Activated T-helper 9 cell treated with anti-CD3 and anti-CD28 coated beads, Interleukin-2, amount 50 U/mL, for 16 hours (primary cell): Measurements from ENCODE around the gene LRRC71.

Experiments
- DNase-seq: peaks from one replicate; pipeline ENCODE4 v3.0.0-alpha.2; 2020; ENCODE audit warnings: low read depth

LRRC71 gene

GRCh38 chr1:156892190-156893047 is 28.0 kb upstream of the LRRC71 start:
- peak; percentile 75 for DNase-seq

GRCh38 chr1:156893048-156893953 is 27.1 kb upstream of the LRRC71 start, which contains the start of gene PEAR1:
PEAR1 (plus strand) TSS chr1:156893718; CDS start chr1:156903927, 10,209 bp downstream.
- DNase-seq: no peak

- DNase-seq: no peak
Observed at GRCh38 chr1:156894001-156894400, 26.4 kb upstream of the LRRC71 start.

- DNase-seq: no peak
Observed at GRCh38 chr1:156894711-156895454, 25.5 kb upstream of the LRRC71 start.

GRCh38 chr1:156895455-156895812 is 25.0 kb upstream of the LRRC71 start:
- no peak for DNase-seq

- no peak for DNase-seq
Observed at GRCh38 chr1:156895927-156896326, 24.5 kb upstream of the LRRC71 start.

DNA sequence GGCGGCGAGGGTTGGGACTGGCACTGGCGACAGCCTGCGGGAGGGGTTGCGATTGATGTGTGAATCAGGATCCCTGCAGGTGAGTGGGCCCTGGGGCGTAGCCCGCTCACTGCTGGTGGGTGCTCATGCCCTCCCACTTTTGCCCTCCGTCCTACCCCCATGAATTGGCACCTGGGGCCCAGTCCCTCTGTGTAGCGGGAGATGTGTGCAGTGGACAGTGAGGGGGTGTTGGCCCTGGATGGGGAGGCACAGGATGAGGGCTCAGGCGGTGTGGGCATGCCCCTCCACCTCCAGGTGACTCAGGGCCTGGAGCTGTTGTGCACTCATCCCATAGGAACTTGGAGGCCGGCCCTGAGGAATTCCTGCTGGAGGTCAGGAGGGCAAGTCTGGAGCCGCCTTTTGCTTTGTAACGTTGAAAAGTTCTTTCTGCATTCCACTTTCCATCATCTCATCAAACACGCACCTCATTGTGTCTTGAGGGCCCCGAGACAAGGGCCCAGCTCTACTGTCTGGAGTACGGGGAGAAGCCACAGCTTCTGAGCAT is 23.9 kb upstream of the LRRC71 start:
- no peak for DNase-seq

- no peak for DNase-seq
Observed at GRCh38 chr1:156897078-156897825, 23.2 kb upstream of the LRRC71 start.

DNA sequence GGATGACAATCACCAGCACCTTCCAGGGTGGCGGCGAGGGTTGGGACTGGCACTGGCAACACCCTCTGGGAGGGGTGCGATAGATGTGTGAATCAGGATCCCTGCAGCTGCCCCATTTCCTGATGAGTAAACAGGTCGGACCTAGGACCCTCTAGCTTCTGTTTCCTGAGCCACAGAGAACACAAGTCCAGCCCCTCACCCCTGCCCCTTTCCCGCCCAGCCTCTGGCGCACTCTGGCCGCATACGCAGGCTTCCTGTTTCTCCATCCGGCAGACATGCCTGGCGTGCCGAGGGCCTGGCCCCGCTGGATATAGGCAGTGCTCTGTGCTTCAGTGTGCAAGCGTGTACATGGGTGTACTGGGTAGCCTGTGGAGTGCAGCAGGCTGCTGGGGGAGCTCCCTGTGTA is 22.3 kb upstream of the LRRC71 start:
- DNase-seq: no peak

- DNase-seq: no peak
Observed at GRCh38 chr1:156898971-156899664, 21.3 kb upstream of the LRRC71 start.

DNA sequence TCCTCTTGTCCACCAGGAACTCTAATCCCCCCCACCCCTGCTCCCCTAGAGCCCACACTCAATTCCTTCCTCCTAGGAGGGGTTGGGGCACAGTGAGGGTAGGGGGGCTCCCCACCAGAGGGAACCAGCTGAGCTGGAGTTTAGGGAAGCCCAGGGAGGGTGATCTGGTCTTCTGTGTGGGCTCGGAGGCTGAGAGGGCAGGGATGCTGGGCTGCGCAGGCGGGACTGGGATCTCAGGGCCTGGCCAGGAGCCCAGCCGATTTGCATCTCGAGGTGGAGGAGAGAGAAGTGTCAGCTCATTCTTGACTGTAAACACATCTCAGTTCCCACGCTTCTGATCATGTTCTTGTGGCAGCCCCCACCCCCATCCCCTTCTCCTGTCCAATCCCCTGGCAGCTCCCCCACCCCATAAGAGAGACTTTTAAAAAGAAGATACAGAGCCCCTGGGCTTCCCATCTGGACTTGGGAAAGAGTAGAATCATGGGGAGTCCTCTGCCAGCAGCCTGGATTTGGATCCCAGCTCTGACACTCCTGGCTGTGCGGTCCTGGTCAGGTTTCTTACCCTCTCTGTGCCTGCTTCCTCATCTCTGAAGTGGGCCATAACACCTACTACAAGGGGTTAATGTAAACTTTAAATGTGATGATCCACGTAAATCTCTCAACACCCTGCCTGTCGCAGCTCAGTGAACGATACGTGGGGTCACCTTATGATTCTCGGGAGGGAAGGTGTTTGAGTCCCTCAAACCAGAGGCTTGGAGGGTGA is 20.3 kb upstream of the LRRC71 start:
- DNase-seq: no peak

GRCh38 chr1:156900896-156901589 is 19.4 kb upstream of the LRRC71 start:
- no peak for DNase-seq

DNA sequence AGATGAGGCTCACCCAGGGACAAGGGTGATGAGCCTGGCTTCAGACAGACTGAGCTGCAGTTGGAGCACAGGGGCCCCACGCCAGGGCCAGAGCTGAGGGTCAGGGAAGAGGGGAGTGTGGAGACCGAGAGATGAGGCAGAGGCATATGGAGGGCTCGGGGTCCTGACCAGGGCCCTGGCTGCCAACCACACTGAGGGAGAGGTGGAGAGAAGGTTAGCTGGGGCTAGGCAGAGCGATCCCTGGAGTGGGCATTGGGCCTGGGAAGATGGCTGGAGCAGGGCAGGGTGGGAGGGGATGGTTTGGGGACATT is 18.9 kb upstream of the LRRC71 start:
- no peak for DNase-seq

DNA sequence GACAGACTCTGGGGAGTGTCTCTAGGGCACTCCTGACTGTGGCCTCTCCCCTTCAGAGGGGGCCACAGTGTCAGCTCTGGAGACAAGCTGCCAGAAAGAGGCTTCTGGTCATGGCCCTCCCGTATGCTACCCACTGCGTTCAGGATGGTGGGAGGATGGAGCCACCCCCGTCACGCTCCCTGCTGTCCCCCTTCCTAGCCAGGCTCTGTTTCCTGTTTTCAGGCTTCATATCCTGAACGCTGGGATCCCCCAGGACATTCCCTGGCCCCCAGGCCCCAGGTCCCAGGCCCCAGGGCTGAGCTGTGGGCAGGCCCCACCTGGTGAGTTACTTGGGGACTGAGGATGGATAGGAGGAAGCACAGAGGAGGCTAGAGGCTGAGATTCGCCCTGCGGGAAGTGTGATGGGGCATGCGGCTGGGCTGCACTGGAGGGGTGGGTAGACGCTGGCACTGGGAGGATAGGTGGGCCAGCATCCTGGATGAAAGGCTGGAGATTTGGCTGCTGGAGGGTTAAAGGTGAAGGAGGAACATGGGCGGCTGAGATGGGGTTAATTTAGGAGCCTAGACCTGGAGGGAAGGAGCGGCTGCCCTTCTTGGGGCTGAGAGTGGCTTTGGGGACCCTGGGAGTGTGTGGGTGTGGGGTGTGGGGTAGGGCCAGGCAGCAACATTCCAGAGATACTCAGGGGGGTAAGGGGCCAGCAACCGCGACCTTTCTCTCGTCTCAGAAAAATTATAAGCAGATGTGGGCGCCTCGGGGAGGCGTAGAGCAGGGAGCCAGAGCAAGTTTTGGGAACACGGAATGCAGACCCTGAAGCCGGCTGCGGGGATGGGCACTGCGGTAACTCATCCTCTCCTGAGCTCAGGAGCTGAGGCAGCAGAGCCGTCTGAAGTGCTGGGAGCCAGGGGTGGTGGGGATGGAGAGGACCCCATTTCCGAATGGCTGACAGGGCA is 18.2 kb upstream of the LRRC71 start:
- DNase-seq: no peak

DNA sequence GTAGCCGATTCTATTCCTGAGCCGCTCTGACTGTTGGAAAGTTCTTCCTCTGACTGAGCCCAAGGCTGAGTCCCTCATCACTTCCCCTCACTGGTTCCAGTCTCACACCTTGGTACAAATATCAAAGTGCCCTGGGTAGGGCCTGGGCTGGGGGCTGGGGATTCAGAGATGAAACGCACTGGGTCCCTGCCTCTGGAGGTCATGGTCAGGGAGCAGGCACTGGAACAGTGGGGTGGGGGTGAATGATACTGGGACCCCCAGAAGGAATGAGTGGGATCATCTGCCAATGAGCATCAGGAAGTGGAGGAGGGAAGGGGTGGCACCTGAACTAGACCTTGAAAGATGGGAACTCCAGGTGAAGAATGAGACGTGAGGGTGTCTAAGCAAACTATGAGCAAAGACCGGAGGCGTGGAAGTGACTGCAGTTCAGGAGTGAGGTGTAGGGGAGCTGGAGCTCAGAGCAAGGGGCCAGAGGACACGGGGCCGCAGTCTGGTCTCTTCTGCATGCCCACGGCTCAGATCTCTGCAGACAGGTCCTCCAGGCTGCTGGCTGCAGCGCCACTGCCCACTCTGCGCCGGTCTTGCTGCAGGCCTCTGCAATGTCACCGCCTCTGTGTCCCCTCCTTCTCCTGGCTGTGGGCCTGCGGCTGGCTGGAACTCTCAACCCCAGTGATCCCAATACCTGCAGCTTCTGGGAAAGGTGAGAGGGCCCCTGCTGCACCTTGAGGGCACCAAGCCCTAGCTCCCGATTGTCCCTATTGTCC is 16.9 kb upstream of the LRRC71 start:
- DNase-seq: no peak

DNA sequence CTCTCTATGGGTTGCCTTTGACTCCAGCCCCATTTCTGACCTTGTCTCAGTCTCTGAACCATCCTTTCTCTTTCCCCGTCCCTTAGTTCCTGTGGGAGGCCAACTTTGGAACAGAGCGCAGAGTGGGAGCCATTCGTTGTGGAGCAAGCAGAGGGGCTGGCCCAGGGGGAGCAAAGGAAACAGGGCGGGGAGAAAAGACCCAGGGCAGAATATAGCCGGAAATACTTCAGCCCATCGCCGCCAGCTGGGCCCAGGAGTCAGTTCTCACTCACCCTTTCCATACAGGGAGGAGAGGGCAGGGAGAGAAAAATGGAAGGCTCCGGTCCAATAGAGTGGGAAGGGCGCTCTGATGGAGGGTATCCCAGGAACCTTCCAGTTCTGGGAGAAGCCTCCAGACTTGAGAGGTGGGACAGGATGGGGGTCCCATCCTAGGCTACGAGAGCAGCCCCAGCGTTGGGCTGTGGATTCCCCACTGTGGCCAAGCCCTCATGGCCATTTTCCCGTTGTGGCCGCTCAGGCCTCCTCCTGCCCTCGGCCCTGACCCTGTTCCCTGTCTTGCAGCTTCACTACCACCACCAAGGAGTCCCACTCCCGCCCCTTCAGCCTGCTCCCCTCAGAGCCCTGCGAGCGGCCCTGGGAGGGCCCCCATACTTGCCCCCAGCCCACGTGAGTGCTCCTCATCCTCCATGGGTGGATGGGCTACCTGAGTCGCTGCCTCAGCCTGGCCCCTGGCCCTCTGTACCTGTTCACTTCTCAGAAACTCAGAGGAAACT is 16.1 kb upstream of the LRRC71 start:
- no peak for DNase-seq

GRCh38 chr1:156905176-156905575 is 15.3 kb upstream of the LRRC71 start:
- no peak for DNase-seq
